Stromal cell of bone marrow (primary cell): ENCODE results near the gene COX7B2.
A peak's percentile ranks its signal among the peaks of the same experiment; 100 is the strongest.

Source experiments
- DNase-seq: peaks from one replicate; pipeline ENCODE4 v3.0.0-alpha.2; 2012; ENCODE audit warnings: low read depth

The COX7B2 gene

GRCh38 chr4:46909078-46909477 lies at the start of gene COX7B2:
Gene COX7B2, minus strand, starts transcription at chr4:46909245. Its CDS starts 174,053 bp downstream, at chr4:46735192.
- DNase-seq, result no peak

GRCh38 chr4:46956451-46956850 lies 47.4 kb upstream of the COX7B2 start:
- no peak for DNase-seq

GRCh38 chr4:46955601-46956000 lies 46.6 kb upstream of the COX7B2 start:
- DNase-seq, result no peak

GRCh38 chr4:46954643-46955042 lies 45.6 kb upstream of the COX7B2 start:
- no peak for DNase-seq

- no peak for DNase-seq
These were observed 44.5 kb upstream of the COX7B2 start for GRCh38 chr4:46953564-46953963.

- DNase-seq, result no peak
These were observed 43.4 kb upstream of the COX7B2 start for GRCh38 chr4:46952451-46952850.

GRCh38 chr4:46950826-46951225 lies 41.8 kb upstream of the COX7B2 start:
- DNase-seq, result no peak

GRCh38 chr4:46949822-46950221 lies 40.8 kb upstream of the COX7B2 start:
- DNase-seq, result no peak

- no peak for DNase-seq
These were observed 38.5 kb upstream of the COX7B2 start for GRCh38 chr4:46947541-46947940.

- DNase-seq, result peak; percentile 44
These were observed 38.0 kb upstream of the COX7B2 start for GRCh38 chr4:46946919-46947536.

- DNase-seq, result no peak
These were observed 36.0 kb upstream of the COX7B2 start for GRCh38 chr4:46945062-46945461.

GRCh38 chr4:46944345-46944744 lies 35.3 kb upstream of the COX7B2 start:
- DNase-seq, result no peak

- DNase-seq, result no peak
These were observed 28.4 kb upstream of the COX7B2 start for GRCh38 chr4:46937493-46937892.

- DNase-seq, result no peak
These were observed 25.7 kb upstream of the COX7B2 start for GRCh38 chr4:46934726-46935125.

GRCh38 chr4:46933686-46934085 lies 24.6 kb upstream of the COX7B2 start:
- no peak for DNase-seq

- DNase-seq, result peak; percentile 31
These were observed 22.9 kb upstream of the COX7B2 start for GRCh38 chr4:46931981-46932380.

- no peak for DNase-seq
These were observed 21.8 kb upstream of the COX7B2 start for GRCh38 chr4:46930891-46931290.

- no peak for DNase-seq
These were observed 18.2 kb upstream of the COX7B2 start for GRCh38 chr4:46927201-46927600.

- no peak for DNase-seq
These were observed 15.9 kb upstream of the COX7B2 start for GRCh38 chr4:46924789-46925529.

GRCh38 chr4:46922205-46922604 lies 13.2 kb upstream of the COX7B2 start:
- DNase-seq, result no peak

GRCh38 chr4:46908148-46908547 lies 897 bp downstream of the COX7B2 start:
- no peak for DNase-seq

- DNase-seq, result no peak
These were observed 9.0 kb downstream of the COX7B2 start for GRCh38 chr4:46900082-46900481.

GRCh38 chr4:46894826-46895225 lies 14.2 kb downstream of the COX7B2 start:
- DNase-seq, result no peak

- DNase-seq, result no peak
These were observed 19.0 kb downstream of the COX7B2 start for GRCh38 chr4:46890056-46890455.
